ENCODE data around the gene MYCN.

GRCh38 chr2:15990151-15991101 lies 50.1 kb downstream of the MYCN start:
- TF ChIP-seq POLR2A (IDR thresholded peaks at IDR 0.05) (no peak), CTCF (IDR thresholded peaks at IDR 0.05) (no peak)

Measured in esophagus squamous epithelium (tissue), 4 donors.